ENCODE measurements around the gene ZNF691. TPM values are rescaled to one million over a fixed set of nuclear protein-coding genes. Genes with fewer than 3 reads are reported as not detected.

The ZNF691 gene
- total RNA-seq, 1 experiment from 2014 or later = 16.6 TPM

DNA sequence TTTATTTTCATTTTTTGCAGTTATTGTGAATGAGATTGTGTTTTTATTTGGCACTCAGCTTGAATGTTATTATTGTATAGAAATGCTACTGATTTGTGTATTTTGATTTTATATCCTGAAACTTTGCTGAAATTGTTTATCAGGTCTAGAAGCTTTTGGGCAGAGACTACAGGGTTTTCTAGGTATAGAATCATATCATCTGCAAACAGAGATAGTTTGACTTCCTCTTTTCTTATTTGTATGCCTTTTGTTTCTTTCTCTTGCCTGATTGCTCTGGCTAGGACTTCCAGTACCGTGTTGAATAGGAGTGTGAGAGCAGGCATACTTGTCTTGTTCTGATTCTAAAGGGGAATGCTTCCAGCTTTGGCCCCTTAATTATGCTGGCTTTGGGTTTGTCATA lies 27.3 kb downstream of the ZNF691 start:
- DNase-seq (ENCODE audit: low spot score) = no peak
- no peak for ATAC-seq
- TF ChIP-seq NR1H2 (CRISPR knock-in tag; IDR thresholded peaks at IDR 0.05) (no peak), IRF2 (CRISPR knock-in tag; IDR thresholded peaks at IDR 0.05; ENCODE audit: borderline replicate concordance, low read depth) (no peak), GRHL2 (CRISPR knock-in tag; IDR thresholded peaks at IDR 0.05; ENCODE audit: insufficient replicate concordance, severe bottlenecking) (no peak), ATF1 (CRISPR knock-in tag; IDR thresholded peaks at IDR 0.05) (no peak), NFATC4 (CRISPR knock-in tag; IDR thresholded peaks at IDR 0.05) (no peak), JUN (CRISPR knock-in tag; IDR thresholded peaks at IDR 0.05) (no peak), ZNF232 (CRISPR knock-in tag; IDR thresholded peaks at IDR 0.05) (no peak), SMAD3 (CRISPR knock-in tag; IDR thresholded peaks at IDR 0.05; ENCODE audit: borderline replicate concordance) (no peak), FOXK1 (CRISPR knock-in tag; IDR thresholded peaks at IDR 0.05) (no peak), CREM (CRISPR knock-in tag; IDR thresholded peaks at IDR 0.05) (no peak), CREB1 (CRISPR knock-in tag; IDR thresholded peaks at IDR 0.05) (no peak), ZSCAN18 (CRISPR knock-in tag; IDR thresholded peaks at IDR 0.05) (no peak), JAZF1 (CRISPR knock-in tag; IDR thresholded peaks at IDR 0.05) (no peak), ZBTB21 (CRISPR knock-in tag; IDR thresholded peaks at IDR 0.05; ENCODE audit: borderline replicate concordance) (no peak), GABPB1 (CRISPR knock-in tag; IDR thresholded peaks at IDR 0.05) (no peak), MLX (CRISPR knock-in tag; IDR thresholded peaks at IDR 0.05) (no peak)
- TF ChIP-seq, protein P1, sequence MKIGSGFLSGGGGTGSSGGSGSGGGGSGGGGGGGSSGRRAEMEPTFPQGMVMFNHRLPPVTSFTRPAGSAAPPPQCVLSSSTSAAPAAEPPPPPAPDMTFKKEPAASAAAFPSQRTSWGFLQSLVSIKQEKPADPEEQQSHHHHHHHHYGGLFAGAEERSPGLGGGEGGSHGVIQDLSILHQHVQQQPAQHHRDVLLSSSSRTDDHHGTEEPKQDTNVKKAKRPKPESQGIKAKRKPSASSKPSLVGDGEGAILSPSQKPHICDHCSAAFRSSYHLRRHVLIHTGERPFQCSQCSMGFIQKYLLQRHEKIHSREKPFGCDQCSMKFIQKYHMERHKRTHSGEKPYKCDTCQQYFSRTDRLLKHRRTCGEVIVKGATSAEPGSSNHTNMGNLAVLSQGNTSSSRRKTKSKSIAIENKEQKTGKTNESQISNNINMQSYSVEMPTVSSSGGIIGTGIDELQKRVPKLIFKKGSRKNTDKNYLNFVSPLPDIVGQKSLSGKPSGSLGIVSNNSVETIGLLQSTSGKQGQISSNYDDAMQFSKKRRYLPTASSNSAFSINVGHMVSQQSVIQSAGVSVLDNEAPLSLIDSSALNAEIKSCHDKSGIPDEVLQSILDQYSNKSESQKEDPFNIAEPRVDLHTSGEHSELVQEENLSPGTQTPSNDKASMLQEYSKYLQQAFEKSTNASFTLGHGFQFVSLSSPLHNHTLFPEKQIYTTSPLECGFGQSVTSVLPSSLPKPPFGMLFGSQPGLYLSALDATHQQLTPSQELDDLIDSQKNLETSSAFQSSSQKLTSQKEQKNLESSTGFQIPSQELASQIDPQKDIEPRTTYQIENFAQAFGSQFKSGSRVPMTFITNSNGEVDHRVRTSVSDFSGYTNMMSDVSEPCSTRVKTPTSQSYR (CRISPR knock-in tag; IDR thresholded peaks at IDR 0.05) = no peak
- TF ChIP-seq, protein P2, sequence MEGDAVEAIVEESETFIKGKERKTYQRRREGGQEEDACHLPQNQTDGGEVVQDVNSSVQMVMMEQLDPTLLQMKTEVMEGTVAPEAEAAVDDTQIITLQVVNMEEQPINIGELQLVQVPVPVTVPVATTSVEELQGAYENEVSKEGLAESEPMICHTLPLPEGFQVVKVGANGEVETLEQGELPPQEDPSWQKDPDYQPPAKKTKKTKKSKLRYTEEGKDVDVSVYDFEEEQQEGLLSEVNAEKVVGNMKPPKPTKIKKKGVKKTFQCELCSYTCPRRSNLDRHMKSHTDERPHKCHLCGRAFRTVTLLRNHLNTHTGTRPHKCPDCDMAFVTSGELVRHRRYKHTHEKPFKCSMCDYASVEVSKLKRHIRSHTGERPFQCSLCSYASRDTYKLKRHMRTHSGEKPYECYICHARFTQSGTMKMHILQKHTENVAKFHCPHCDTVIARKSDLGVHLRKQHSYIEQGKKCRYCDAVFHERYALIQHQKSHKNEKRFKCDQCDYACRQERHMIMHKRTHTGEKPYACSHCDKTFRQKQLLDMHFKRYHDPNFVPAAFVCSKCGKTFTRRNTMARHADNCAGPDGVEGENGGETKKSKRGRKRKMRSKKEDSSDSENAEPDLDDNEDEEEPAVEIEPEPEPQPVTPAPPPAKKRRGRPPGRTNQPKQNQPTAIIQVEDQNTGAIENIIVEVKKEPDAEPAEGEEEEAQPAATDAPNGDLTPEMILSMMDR (IDR thresholded peaks at IDR 0.05) = no peak
- TF ChIP-seq, protein P3, sequence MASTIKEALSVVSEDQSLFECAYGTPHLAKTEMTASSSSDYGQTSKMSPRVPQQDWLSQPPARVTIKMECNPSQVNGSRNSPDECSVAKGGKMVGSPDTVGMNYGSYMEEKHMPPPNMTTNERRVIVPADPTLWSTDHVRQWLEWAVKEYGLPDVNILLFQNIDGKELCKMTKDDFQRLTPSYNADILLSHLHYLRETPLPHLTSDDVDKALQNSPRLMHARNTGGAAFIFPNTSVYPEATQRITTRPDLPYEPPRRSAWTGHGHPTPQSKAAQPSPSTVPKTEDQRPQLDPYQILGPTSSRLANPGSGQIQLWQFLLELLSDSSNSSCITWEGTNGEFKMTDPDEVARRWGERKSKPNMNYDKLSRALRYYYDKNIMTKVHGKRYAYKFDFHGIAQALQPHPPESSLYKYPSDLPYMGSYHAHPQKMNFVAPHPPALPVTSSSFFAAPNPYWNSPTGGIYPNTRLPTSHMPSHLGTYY (CRISPR knock-in tag; IDR thresholded peaks at IDR 0.05) = no peak
- H3K27me3 Mint-ChIP-seq (ENCODE audit: low read depth) = peaks cover 23% of the 10 kb centered on the region
- POLR2A ChIA-PET = interaction anchor here (0.6 kb wide), 1 partner anchor 293 kb away, joined by 5 read pairs; no protein-coding TSS in a partner anchor
- H3K36me3 Mint-ChIP-seq = no peaks in the 10 kb centered on the region
- H3K4me3 Mint-ChIP-seq = no peak overlapping the region
- H3K9me3 Mint-ChIP-seq = peaks cover 14% of the 10 kb centered on the region
- H3K27ac Mint-ChIP-seq = no peak overlapping the region; the same call in 1 of the 2 replicates
- CTCF ChIA-PET = interaction anchor here (1.2 kb wide), 1 partner anchor 27 kb away, joined by 3 read pairs; the partner anchor contains the start of gene ZNF691
- peaks cover 8% of the 10 kb centered on the region for H3K4me1 Mint-ChIP-seq

DNA sequence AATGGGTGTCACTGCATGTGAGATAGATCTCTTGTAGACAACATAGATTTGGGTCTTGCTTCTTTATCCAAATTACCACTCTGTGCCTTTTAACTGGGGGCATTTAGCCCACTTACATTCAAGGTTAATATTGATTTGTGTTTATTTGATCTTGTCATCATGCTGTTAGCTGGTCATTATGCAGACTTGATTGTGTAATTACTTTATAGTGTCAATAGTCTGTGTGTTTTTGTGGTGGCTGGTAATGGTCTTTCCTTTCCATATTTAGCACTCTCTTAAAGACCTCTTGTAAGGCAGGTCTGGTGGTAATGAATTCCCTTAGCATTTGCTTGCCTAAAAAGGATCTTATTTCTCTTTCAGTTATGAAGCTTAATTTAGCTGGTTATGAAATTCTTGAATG lies 29.6 kb downstream of the ZNF691 start:
- ChIA-PET CTCF (interaction anchor here (1.6 kb wide), 1 partner anchor 198 kb away, joined by 8 read pairs; no protein-coding TSS in a partner anchor), POLR2A (no interaction called here)
- Mint-ChIP-seq H3K36me3 (no peaks in the 10 kb centered on the region), H3K4me3 (no peak overlapping the region), H3K27ac (no peak overlapping the region), H3K4me1 (peaks cover 8% of the 10 kb centered on the region), H3K27me3 (ENCODE audit: low read depth) (peaks cover 15% of the 10 kb centered on the region), H3K9me3 (peaks cover 14% of the 10 kb centered on the region)
- ATAC-seq (no peak), DNase-seq (ENCODE audit: low spot score) (no peak)
- TF ChIP-seq HMGA2 (CRISPR knock-in tag; IDR thresholded peaks at IDR 0.05) (no peak), OVOL2 (CRISPR knock-in tag; IDR thresholded peaks at IDR 0.05; ENCODE audit: borderline replicate concordance) (no peak), ZNF416 (CRISPR knock-in tag; IDR thresholded peaks at IDR 0.05) (no peak), HMGXB4 (CRISPR knock-in tag; IDR thresholded peaks at IDR 0.05) (no peak), KAT7 (CRISPR knock-in tag; IDR thresholded peaks at IDR 0.05; ENCODE audit: borderline replicate concordance) (no peak), GABPB1 (CRISPR knock-in tag; IDR thresholded peaks at IDR 0.05) (no peak)
- TF ChIP-seq, protein P1 (CRISPR knock-in tag; IDR thresholded peaks at IDR 0.05) = no peak
